OCI-LY7 (cell line): ENCODE results near the gene RAB11FIP4.

Experiments used
- CTCF ChIP-seq: fragments of 200-600 bp; sonication (generic); conservative IDR thresholded peaks from 2 replicates; pipeline ENCODE4 v1.5.1; 2014; ENCODE audit warnings: mild to moderate bottlenecking, antibody characterized with exemption, low read length, moderate library complexity, mixed read lengths
- EZH2phosphoT487 ChIP-seq: fragments of 200-600 bp; sonication (generic); IDR thresholded peaks from 2 replicates; pipeline ENCODE4 v1.6.1; 2018; ENCODE audit warnings: low read depth, borderline replicate concordance, mild to moderate bottlenecking, mixed run types, antibody characterized with exemption, low read length, moderate library complexity, mixed read lengths

GRCh38 chr17:31509095-31509804, 117.8 kb downstream of the RAB11FIP4 start:
- no peak for TF ChIP-seq CTCF
- no peak for TF ChIP-seq EZH2phosphoT487
